Right renal cortex interstitium (tissue), 3 donors: ENCODE data around the gene GDPD3. TPM values are rescaled to one million over a fixed set of nuclear protein-coding genes. Genes with fewer than 3 reads are reported as not detected.
"Not testable (repeated sequence)": the region's sequence is repeated elsewhere in the genome, so short reads cannot be mapped to it uniquely, and the experiment has no call there.

ENCODE experiments used
- DNase-seq, 3 donors: peaks; one replicate each; pipeline ENCODE4 v3.0.0-alpha.2; 2013; ENCODE audit warnings: low read depth in 3 of 3, low spot score in 2 of 3
- polyA plus RNA-seq, 3 donors: library from polyadenylated mRNA; unstranded; fragments of 120-200 nt; gene quantifications; one replicate each; pipeline ENCODE4 v1.2.1, GENCODE V29; 2013; ENCODE audit not compliant: insufficient read length in 3 of 3

The GDPD3 gene
- polyA plus RNA-seq, 3 donors: 8.5 to 9.9 (median 9.8) TPM

- DNase-seq: not testable (repeated sequence)
Observed at GRCh38 chr16:30125690-30126089, 12.4 kb upstream of the GDPD3 start.

- no peak for DNase-seq
Observed at GRCh38 chr16:30124985-30125379, 11.6 kb upstream of the GDPD3 start.

- no peak for DNase-seq
Observed at GRCh38 chr16:30122604-30123160, 9.3 kb upstream of the GDPD3 start.

GRCh38 chr16:30121741-30122571 is 8.6 kb upstream of the GDPD3 start:
- peak in 1 of 3 donors; percentile 46 for DNase-seq

- no peak for DNase-seq
Observed at GRCh38 chr16:30120340-30121105, 7.2 kb upstream of the GDPD3 start.

GRCh38 chr16:30119428-30119827 is 6.1 kb upstream of the GDPD3 start:
- no peak for DNase-seq

GRCh38 chr16:30117768-30118167 is 4.4 kb upstream of the GDPD3 start:
- no peak for DNase-seq

GRCh38 chr16:30116291-30117207 is 3.2 kb upstream of the GDPD3 start:
- no peak for DNase-seq

- DNase-seq: no peak
Observed at GRCh38 chr16:30115238-30115637, 1.9 kb upstream of the GDPD3 start.

GRCh38 chr16:30114833-30115232 is 1.5 kb upstream of the GDPD3 start:
- not testable (repeated sequence) for DNase-seq

- DNase-seq: no peak
Observed at GRCh38 chr16:30114411-30114810, 1.1 kb upstream of the GDPD3 start.

GRCh38 chr16:30113711-30114333 is 485 bp upstream of the GDPD3 start:
- DNase-seq: no peak

- DNase-seq: no peak
Observed at GRCh38 chr16:30112197-30113030, 923 bp downstream of the GDPD3 start.

- DNase-seq: no peak
Observed at GRCh38 chr16:30110661-30111060, 2.7 kb downstream of the GDPD3 start.

- DNase-seq: no peak
Observed at GRCh38 chr16:30108059-30108850, 5.1 kb downstream of the GDPD3 start.

GRCh38 chr16:30104492-30104891 is 8.8 kb downstream of the GDPD3 start:
- DNase-seq: no peak

- no peak for DNase-seq
Observed at GRCh38 chr16:30104090-30104489, 9.2 kb downstream of the GDPD3 start.

- DNase-seq: no peak
Observed at GRCh38 chr16:30096862-30097563, 16.3 kb downstream of the GDPD3 start.
